Measurements from ENCODE around the gene GAS2. TPM values are rescaled to one million over a fixed set of nuclear protein-coding genes. Genes with fewer than 3 reads are reported as not detected.

Gene GAS2
- total and polyA plus RNA-seq, 3 donors from 2014 or later, result 5.5 to 25.2 (median 9.0) TPM

GRCh38 chr11:22733475-22734248 lies 67.3 kb downstream of the GAS2 start:
- no peaks in the 10 kb centered on the region for H3K9me3 ChIP-seq
- no peaks in the 10 kb centered on the region for H3K4me1 ChIP-seq
- TF ChIP-seq CTCF (IDR thresholded peaks at IDR 0.05) (no peak), POLR2A (IDR thresholded peaks at IDR 0.05) (no peak)
- no peak overlapping the region for H3K27ac ChIP-seq
- H3K27me3 ChIP-seq, result no peaks in the 10 kb centered on the region
- DNase-seq, result no peak
- intact Hi-C loops (cut with DNase I; ENCODE audit: low total_unique reads), result no loop called here
- H3K4me3 ChIP-seq, result no peak overlapping the region
- no peaks in the 10 kb centered on the region for H3K36me3 ChIP-seq (ENCODE audit: low read depth, missing control alignments)
- 83 to 85% methylated on average over 1 of the region's 1 CpG for WGBS, 2 donors

- Histone ChIP-seq H3K4me3 (no peak overlapping the region), H3K36me3 (ENCODE audit: low read depth, missing control alignments) (no peaks in the 10 kb centered on the region), H3K27me3 (no peaks in the 10 kb centered on the region), H3K4me1 (no peaks in the 10 kb centered on the region), H3K9me3 (no peaks in the 10 kb centered on the region), H3K27ac (no peak overlapping the region)
- 83 to 85% methylated on average over 2 of the region's 2 CpGs for WGBS, 2 donors
- intact Hi-C loops (cut with DNase I; ENCODE audit: low total_unique reads), result no loop called here
- DNase-seq, result no peak
- TF ChIP-seq CTCF (IDR thresholded peaks at IDR 0.05), result no peak
- no peak for TF ChIP-seq POLR2A (IDR thresholded peaks at IDR 0.05)
Observed at GRCh38 chr11:22734628-22735345, 68.4 kb downstream of the GAS2 start.

GRCh38 chr11:22742157-22742613 lies 75.8 kb downstream of the GAS2 start:
- WGBS, 2 donors, result 57 to 62% methylated on average over 2 of the region's 2 CpGs

GRCh38 chr11:22749536-22749935 lies 83.1 kb downstream of the GAS2 start:
- H3K36me3 ChIP-seq (ENCODE audit: low read depth, missing control alignments), result no peaks in the 10 kb centered on the region
- no peaks in the 10 kb centered on the region for H3K4me1 ChIP-seq
- WGBS, 2 donors, result 50 to 62% methylated on average over 2 of the region's 2 CpGs
- no peaks in the 10 kb centered on the region for H3K27me3 ChIP-seq
- no peak overlapping the region for H3K27ac ChIP-seq
- TF ChIP-seq CTCF (IDR thresholded peaks at IDR 0.05), result no peak
- no peak for TF ChIP-seq POLR2A (IDR thresholded peaks at IDR 0.05)
- no peak overlapping the region for H3K4me3 ChIP-seq
- no peaks in the 10 kb centered on the region for H3K9me3 ChIP-seq
- DNase-seq, result no peak
- intact Hi-C loops (cut with DNase I; ENCODE audit: low total_unique reads), result no loop called here

More at GRCh38 chr11:22742157-22742613, 75.8 kb downstream of the GAS2 start:
- no peaks in the 10 kb centered on the region for H3K27me3 ChIP-seq
- TF ChIP-seq CTCF (IDR thresholded peaks at IDR 0.05) (no peak), POLR2A (IDR thresholded peaks at IDR 0.05) (no peak)
- DNase-seq, result no peak
- H3K36me3 ChIP-seq (ENCODE audit: low read depth, missing control alignments), result no peaks in the 10 kb centered on the region
- H3K9me3 ChIP-seq, result no peaks in the 10 kb centered on the region
- H3K27ac ChIP-seq, result no peak overlapping the region
- intact Hi-C loops (cut with DNase I; ENCODE audit: low total_unique reads), result no loop called here
- H3K4me3 ChIP-seq, result no peak overlapping the region
- H3K4me1 ChIP-seq, result no peaks in the 10 kb centered on the region

All from testis (tissue), 3 donors.